Kidney capillary endothelial cell (primary cell): ENCODE data around the gene TBC1D24.

Experiments
- DNase-seq: peaks from one replicate; pipeline ENCODE4 v3.0.0-alpha.2; 2018; ENCODE audit warnings: low spot score

TBC1D24 gene

GRCh38 chr16:2517954-2518605 is 43.2 kb downstream of the TBC1D24 start:
- DNase-seq = no peak

DNA sequence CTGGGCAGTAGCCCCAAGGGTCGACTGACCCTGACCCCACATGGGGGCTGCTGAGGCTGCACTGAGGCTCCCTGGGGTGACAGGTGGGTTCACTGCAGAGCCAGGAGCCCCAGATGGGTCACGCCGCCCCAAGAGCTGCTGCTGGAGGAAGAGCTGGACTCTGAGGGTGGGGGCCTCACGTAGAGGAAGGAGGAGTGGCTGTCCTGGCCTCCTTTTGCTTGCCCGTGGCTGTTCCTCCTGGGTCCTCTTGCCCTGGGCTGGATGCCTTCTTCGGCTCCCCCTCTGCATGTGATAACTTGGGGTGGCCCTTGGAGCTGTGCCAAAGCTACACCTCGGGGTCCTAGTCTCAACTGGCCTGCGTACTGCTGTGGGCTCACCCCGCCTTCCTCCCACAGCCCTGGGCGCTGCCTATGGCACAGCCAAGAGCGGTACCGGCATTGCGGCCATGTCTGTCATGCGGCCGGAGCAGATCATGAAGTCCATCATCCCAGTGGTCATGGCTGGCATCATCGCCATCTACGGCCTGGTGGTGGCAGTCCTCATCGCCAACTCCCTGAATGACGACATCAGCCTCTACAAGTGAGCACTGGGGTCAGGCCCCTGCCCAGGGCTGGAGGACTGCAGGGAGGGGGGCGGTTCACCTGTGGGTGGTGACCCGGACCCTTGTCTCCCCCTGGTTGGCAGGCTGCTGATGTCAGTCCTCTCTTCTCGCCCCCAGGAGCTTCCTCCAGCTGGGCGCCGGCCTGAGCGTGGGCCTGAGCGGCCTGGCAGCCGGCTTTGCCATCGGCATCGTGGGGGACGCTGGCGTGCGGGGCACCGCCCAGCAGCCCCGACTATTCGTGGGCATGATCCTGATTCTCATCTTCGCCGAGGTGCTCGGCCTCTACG is 44.1 kb downstream of the TBC1D24 start:
- DNase-seq = no peak

DNA sequence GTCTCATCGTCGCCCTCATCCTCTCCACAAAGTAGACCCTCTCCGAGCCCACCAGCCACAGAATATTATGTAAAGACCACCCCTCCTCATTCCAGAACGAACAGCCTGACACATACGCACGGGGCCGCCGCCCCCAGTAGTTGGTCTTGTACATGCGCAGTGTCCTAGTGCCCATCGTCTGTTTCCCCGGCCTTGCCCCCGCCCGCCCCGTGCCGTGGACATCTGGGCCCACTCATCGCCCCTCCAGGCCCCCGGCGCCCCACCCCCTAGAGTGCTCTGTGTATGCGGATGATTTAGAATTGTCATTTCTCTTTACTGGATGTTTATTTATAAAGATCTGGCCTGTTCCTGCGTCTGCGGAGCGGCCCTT is 44.8 kb downstream of the TBC1D24 start:
- DNase-seq = no peak

- peak; percentile 88 for DNase-seq
Measured at GRCh38 chr16:2520097-2520783, 45.3 kb downstream of the TBC1D24 start, which contains the start of gene AMDHD2. TSS of gene AMDHD2 (plus strand) at chr16:2520371. CDS start at chr16:2520459, 88 bp downstream.

DNA sequence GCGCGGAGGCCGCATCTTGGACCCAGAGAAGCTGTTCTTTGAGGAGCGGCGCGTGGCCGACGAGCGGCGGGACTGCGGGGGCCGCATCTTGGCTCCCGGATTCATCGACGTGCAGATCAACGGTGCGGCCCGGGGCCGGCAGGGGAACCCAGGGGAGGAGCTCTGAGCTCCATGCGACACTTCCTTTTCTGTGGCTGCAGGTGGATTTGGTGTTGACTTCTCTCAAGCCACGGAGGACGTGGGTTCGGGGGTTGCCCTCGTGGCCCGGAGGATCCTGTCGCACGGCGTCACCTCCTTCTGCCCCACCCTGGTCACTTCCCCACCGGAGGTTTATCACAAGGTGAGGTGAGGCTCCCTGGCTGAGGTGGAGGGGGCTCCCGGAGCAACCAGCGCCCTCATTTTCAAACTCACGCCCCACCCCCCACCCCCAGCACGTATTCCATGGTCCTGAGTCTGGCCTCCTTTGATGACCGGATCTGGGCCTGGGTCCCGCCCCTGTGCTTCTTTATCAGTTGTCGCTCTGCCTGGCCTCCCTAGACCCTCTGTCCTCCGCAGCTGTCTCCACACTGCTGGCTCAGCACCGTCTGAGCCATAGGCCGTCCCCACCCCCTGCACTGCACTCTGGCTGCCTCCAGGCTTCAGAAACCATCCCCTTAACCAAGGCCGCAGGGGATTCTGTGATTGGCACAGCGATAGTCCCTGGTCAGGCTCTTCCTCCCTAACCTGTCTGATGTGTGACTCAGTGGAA is 46.0 kb downstream of the TBC1D24 start:
- no peak for DNase-seq

GRCh38 chr16:2523801-2524231 is 48.9 kb downstream of the TBC1D24 start:
- no peak for DNase-seq

- no peak for DNase-seq
Measured at GRCh38 chr16:2524339-2524938, 49.5 kb downstream of the TBC1D24 start.

DNA sequence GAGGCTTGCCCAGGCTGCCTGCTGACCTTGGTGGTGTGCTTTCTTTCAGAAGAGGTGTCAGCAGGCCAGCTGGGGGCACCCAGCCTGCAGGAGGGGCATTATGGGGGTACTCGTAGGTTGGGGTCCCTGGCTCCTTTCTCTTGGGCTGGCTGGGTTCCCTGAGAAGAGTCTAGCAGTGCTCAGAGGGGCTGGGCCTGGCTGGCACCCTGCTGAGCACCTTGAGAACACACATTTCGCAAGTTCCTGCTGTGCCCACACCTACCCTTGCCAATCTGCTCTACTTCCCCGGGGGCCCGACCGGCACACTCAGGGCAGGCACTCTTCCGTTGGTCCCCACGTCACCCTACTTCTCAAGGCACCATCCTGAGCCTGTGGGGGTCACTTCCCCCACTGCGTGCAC is 51.2 kb downstream of the TBC1D24 start:
- no peak for DNase-seq

DNA sequence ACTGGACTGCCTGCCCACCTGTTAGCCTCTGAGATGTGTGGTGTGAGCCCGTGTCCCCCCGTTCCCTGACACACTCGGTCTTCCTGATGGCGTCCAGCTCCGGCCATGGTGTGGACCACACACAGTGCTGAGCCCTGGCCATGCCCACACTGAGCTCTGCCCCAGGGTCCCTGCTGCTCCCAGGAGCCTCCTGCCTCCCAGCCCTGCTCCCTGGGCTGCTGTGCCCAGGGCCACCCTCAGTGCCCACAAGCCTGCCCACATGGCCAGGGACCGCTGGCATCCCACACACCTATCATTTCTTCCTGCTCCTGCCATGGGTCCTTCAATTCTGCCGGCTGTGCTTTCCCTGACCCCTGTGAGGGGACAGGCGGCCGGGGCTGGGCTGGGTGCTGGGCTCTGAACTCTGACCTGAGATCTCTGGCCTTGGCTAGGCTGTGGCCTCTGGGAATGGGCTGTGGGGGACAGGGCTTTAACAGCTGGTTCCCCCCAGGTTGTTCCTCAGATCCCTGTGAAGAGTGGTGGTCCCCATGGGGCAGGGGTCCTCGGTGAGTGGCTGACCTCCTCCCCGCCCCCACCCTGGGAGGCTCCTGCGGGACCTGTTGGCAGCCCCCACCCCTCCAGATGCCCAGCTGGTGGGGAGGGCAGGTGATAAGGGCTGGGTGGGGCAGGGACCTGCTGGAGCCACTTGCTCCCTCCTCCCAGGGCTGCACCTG is 52.3 kb downstream of the TBC1D24 start:
- DNase-seq = no peak

DNA sequence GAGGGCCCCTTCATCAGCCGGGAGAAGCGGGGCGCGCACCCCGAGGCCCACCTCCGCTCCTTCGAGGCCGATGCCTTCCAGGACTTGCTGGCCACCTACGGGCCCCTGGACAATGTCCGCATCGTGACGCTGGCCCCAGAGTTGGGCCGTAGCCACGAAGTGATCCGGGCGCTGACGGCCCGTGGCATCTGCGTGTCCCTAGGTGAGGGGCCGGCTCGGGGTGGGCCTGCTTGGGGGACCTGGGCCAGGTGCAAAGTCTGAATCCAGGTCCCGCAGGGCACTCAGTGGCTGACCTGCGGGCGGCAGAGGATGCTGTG is 52.8 kb downstream of the TBC1D24 start:
- no peak for DNase-seq

DNA sequence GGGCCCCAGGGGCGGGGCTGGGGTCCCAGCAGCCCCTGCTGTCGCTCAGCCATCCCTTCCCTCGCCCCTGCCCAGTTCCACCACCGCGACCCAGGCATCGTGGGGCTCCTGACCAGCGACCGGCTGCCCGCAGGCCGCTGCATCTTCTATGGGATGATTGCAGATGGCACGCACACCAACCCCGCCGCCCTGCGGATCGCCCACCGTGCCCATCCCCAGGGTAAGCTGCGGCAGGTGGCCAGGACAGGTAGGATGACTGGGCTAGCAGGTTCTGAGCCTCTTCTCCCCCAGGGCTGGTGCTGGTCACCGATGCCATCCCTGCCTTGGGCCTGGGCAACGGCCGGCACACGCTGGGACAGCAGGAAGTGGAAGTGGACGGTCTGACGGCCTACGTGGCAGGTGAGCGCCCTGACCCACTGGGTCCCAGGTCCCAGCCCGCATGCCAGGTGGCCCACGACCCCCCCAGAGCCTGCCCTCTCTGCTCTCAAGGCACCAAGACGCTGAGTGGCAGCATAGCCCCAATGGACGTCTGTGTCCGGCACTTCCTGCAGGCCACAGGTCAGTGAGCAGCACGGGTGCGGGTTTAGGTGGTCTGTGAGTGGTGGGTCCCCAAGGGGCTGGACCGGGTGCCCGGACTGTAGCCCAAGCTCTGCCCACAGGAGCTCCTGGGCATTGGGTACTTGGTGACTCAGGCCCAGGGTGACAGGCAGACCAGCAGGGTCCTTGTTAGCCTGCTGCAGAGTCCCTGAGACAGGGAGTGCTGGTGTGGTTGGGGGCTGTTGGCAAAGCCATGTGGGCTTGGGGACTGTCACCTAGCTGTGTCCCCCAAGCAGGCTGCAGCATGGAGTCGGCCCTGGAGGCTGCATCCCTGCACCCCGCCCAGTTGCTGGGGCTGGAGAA is 53.5 kb downstream of the TBC1D24 start:
- DNase-seq = no peak

GRCh38 chr16:2529061-2529931 is 54.4 kb downstream of the TBC1D24 start:
- DNase-seq = no peak

DNA sequence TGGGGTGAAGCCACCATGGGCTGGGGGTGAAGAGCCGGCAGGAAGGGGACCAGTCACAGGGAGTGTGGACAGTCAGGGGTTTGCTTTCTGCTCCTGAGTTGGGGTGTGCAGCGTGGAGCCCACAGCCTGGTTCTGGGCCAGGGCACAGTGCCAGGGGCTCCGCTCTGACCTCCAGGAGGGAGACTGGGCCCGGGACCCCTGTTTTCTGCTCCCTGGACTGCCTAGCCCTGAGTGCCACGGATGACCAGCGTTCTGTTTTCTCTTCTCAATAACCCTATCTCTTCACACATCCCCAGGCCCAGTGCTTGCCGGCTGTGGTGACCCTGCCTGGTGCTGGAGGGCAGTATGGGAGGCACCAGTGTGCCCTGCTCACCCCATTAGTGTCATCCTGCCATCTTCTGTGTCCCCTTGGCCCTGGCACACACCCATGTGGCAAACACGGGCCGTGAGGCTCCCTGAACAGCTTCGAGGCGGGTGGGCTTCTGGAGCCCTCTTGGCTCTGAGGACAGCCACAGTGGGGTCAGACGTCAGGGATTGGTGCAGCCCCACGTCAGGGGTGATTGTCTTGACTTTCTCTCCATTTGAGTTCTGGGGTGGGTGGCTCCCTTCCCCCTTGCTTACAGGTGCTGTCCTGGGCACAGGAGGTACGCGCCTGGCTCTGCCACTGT is 55.2 kb downstream of the TBC1D24 start:
- DNase-seq = no peak

GRCh38 chr16:2530629-2531318 is 55.8 kb downstream of the TBC1D24 start:
- DNase-seq = no peak

- no peak for DNase-seq
Measured at GRCh38 chr16:2531371-2531695, 56.4 kb downstream of the TBC1D24 start, which contains the start of gene CEMP1. TSS of gene CEMP1 (minus strand) at chr16:2531408. CDS start at chr16:2531073, 335 bp downstream.

DNA sequence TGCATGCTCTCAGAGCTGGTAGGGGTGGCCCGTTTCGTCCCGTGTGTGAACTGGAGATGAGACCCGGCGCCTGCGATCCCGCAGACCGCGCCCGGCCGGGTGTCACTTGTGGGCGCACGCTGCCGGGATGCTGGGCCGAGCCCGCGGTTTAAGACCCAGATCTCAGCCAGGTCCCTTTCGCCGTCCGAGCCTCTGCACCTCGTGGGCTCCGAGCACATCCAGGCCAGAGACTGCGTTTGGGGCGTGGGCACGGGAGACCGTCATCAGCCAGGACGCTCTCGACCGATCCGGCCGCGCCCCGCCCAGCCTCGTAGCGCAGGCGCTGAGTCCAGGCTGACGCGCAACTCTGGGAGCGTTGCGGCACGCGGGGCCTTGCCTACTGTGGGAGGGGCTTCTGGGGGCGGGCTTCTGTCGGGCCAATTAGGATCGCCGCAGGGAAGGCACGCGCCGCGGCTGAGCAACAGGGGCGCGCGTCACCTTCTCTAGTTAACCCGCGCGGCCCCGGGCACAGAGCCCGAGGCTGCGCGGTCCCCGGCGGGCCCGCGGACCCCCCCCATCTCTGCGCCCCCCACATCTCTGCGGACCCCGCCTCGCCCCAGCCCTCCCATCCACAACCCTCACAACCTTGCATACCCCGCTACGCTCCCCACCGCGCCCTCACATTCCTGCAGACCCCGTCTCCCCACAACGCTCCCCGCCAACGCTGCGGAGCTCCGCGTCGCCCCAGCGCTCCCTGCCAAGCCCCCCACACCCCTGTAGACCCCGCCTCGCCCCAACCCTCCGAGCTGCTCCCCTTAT is 57.0 kb downstream of the TBC1D24 start:
- peak; percentile 95 for DNase-seq

- DNase-seq = no peak
Measured at GRCh38 chr16:2532494-2533141, 57.7 kb downstream of the TBC1D24 start.
